ENCODE data around the gene C1orf198. TPM values are rescaled to one million over a fixed set of nuclear protein-coding genes. Genes with fewer than 3 reads are reported as not detected.

The C1orf198 gene
- total and polyA plus RNA-seq, 9 donors: 55.4 to 92.7 (median 65.8) TPM

DNA sequence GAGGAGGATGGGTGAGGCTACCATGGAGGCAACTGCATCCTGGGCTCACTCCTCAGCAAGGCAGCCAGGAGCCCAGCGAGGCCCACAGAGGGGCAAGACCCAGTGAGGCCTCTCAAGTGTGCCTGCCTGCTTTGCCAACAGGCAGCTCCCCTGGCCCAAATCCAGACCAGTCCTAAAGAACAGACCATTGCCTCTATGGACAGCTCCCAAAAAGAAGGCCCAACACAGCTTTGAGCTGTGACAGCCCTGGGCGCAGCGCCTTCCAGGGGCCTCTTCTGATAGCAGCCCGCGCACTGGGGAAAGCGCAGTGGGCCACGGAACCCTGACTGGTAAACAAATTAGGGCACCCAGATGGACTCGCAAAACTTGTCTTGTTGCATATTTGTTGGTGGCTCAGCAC, 25.5 kb downstream of the C1orf198 start:
- no peaks in the 10 kb centered on the region for H3K27me3 ChIP-seq (ENCODE audit: control insufficient read depth, insufficient read depth, low read length)
- no peak for DNase-seq
- H3K4me3 ChIP-seq (ENCODE audit: low read length): no peak overlapping the region
- WGBS (ENCODE audit: insufficient coverage): 100% methylated on average over 8 of the region's 8 CpGs
- H3K36me3 ChIP-seq (ENCODE audit: control insufficient read depth, insufficient read depth, low read length): peaks cover 45% of the 10 kb centered on the region
- no peak overlapping the region for H3K27ac ChIP-seq (ENCODE audit: low read length)
- H3K9me3 ChIP-seq (replicated peaks; ENCODE audit: control insufficient read depth, low read depth, low read length): no peaks in the 10 kb centered on the region
- H3K4me1 ChIP-seq (ENCODE audit: control insufficient read depth, insufficient read depth, low read length): peaks cover 10% of the 10 kb centered on the region

DNA sequence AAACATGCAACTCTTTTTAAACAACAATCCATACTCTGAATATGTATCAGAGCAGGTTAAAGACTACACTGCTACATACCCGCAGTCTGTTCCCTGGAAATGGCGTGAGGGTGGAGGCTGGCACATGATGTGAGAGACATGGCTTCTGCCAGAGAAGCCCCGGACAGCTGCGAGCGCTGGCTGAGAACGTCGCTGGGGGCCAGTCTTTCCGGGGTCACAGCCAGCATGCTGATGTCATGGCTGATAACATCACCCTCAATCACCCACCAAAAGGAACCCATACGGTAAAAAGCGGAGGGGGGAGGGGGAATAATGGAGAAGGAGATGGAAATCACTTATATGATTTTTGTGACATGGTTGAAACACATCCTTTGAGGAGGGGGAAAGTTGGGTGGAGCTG, 29.1 kb downstream of the C1orf198 start:
- Histone ChIP-seq H3K9me3 (replicated peaks; ENCODE audit: control insufficient read depth, low read depth, low read length) (no peaks in the 10 kb centered on the region), H3K4me1 (ENCODE audit: control insufficient read depth, insufficient read depth, low read length) (peaks cover 12% of the 10 kb centered on the region), H3K27ac (ENCODE audit: low read length) (no peak overlapping the region), H3K27me3 (ENCODE audit: control insufficient read depth, insufficient read depth, low read length) (no peaks in the 10 kb centered on the region), H3K36me3 (ENCODE audit: control insufficient read depth, insufficient read depth, low read length) (peaks cover 57% of the 10 kb centered on the region), H3K4me3 (ENCODE audit: low read length) (no peak overlapping the region)
- peak; percentile 57 for DNase-seq
- 90% methylated on average over 2 of the region's 10 CpGs for WGBS (ENCODE audit: insufficient coverage)

DNA sequence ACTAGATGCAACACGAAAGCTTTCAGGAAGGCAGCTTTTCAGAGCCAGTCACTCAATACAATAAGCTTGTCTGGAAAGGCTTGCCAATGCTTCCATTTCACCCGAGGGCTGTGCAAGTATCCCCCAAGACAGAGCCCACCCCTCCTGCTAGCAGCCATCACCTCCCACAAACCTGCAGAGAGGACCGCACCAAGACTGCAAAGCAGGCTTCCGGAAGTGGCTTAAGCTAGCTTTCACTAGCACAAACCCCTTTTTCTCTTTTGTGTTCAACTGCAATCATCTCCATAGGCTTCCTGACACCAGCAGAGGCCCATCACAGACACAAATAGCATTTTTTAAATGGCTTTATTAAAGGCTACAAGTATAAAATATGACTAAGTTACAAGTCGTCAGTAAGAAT, 31.5 kb downstream of the C1orf198 start:
- WGBS (ENCODE audit: insufficient coverage): 73% methylated on average over 3 of the region's 5 CpGs
- H3K27ac ChIP-seq (ENCODE audit: low read length): no peak overlapping the region
- H3K4me3 ChIP-seq (ENCODE audit: low read length): no peak overlapping the region
- no peaks in the 10 kb centered on the region for H3K27me3 ChIP-seq (ENCODE audit: control insufficient read depth, insufficient read depth, low read length)
- H3K36me3 ChIP-seq (ENCODE audit: control insufficient read depth, insufficient read depth, low read length): peaks cover 39% of the 10 kb centered on the region
- peaks cover 18% of the 10 kb centered on the region for H3K4me1 ChIP-seq (ENCODE audit: control insufficient read depth, insufficient read depth, low read length)
- DNase-seq: no peak
- no peaks in the 10 kb centered on the region for H3K9me3 ChIP-seq (replicated peaks; ENCODE audit: control insufficient read depth, low read depth, low read length)

DNA sequence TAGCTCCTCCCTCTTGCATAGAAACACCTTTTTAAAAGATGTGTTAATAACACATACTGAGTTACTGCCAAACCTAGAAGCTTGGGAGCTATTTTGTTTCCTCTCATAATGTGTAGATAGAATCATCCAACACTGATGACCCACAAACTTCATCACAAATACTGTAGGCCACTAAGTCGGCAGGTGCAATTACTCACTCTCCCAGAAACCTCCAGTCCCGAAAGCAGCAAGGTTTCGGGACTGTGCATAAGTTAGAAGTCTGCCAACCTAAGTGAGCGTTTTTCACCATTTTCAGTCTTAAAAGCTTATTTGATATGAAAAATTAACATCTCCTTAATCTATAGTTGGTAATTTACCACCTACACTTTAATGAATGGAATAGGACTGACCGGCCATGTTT, 32.0 kb downstream of the C1orf198 start:
- Histone ChIP-seq H3K27me3 (ENCODE audit: control insufficient read depth, insufficient read depth, low read length) (no peaks in the 10 kb centered on the region), H3K36me3 (ENCODE audit: control insufficient read depth, insufficient read depth, low read length) (peaks cover 34% of the 10 kb centered on the region), H3K4me1 (ENCODE audit: control insufficient read depth, insufficient read depth, low read length) (peaks cover 22% of the 10 kb centered on the region), H3K27ac (ENCODE audit: low read length) (no peak overlapping the region), H3K4me3 (ENCODE audit: low read length) (no peak overlapping the region), H3K9me3 (replicated peaks; ENCODE audit: control insufficient read depth, low read depth, low read length) (no peaks in the 10 kb centered on the region)
- DNase-seq: no peak
- WGBS (ENCODE audit: insufficient coverage): no CpG with 5 or more reads among the region's 5 CpGs

DNA sequence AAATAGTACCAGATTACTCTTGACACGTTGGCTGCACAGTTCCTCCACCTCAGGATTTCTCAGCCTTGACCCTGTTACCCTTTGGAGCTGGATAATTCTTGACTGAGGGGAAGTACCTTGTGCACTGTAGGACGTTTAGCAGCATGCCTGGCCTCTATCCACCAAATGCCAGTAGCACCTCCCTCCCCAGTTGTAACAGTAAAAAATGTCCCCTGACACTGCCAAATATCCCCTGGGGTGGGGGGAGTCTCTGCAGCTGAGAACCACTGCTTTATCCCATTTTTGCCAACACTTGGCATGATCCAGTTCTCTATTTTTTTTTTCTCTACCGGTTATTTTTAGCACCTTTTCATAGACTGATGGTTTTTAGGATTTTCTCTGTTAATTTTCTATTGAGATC, 34.0 kb downstream of the C1orf198 start:
- no CpG with 5 or more reads among the region's 3 CpGs for WGBS (ENCODE audit: insufficient coverage)

DNA sequence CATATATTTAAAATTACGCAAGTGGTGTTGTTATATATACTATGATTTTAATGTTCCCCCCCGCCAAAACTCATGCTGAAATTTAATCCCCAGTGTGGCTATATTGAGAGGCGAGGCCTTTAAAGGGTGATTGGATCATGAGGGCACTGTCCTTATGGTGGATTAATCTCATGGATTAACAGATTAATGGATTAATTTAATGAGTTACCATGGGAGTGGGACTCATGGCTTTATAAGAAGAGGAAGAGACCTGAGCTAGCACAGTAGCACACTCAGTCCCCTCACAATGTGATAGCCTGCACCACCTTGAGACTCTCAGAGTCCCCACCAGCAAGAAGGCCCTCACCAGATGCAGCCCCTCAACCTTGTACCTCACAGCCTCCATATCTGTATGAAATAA, 34.8 kb downstream of the C1orf198 start:
- DNase-seq: no peak
- Histone ChIP-seq H3K36me3 (ENCODE audit: control insufficient read depth, insufficient read depth, low read length) (peaks cover 21% of the 10 kb centered on the region), H3K27me3 (ENCODE audit: control insufficient read depth, insufficient read depth, low read length) (no peaks in the 10 kb centered on the region), H3K4me1 (ENCODE audit: control insufficient read depth, insufficient read depth, low read length) (peaks cover 17% of the 10 kb centered on the region), H3K27ac (ENCODE audit: low read length) (no peak overlapping the region), H3K4me3 (ENCODE audit: low read length) (no peak overlapping the region), H3K9me3 (replicated peaks; ENCODE audit: control insufficient read depth, low read depth, low read length) (no peaks in the 10 kb centered on the region)
- WGBS (ENCODE audit: insufficient coverage): 90% methylated on average over 1 of the region's 3 CpGs

More for the DNA sequence above, 34.0 kb downstream of the C1orf198 start:
- no peak for DNase-seq
- Histone ChIP-seq H3K27ac (ENCODE audit: low read length) (no peak overlapping the region), H3K4me1 (ENCODE audit: control insufficient read depth, insufficient read depth, low read length) (peaks cover 22% of the 10 kb centered on the region), H3K27me3 (ENCODE audit: control insufficient read depth, insufficient read depth, low read length) (no peaks in the 10 kb centered on the region), H3K36me3 (ENCODE audit: control insufficient read depth, insufficient read depth, low read length) (peaks cover 25% of the 10 kb centered on the region), H3K4me3 (ENCODE audit: low read length) (no peak overlapping the region), H3K9me3 (replicated peaks; ENCODE audit: control insufficient read depth, low read depth, low read length) (no peaks in the 10 kb centered on the region)

DNA sequence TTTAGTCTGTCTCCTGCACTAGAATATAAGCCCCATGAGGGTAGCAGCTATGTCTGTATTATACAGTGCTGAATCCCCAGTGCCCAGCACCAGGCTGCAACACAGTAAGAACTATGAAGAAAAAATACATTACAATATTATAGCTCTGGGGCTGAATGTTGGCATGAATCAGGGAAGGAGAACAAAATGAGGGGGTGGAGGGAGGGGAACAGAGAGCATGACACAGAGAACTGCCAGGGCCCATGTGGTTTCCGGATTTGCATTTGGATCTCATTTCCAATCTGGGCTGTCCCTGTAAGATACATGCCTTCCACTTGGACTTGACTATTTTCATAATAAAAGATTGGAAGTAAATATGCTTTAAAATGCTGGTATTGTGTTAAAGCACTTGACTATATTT, 35.8 kb downstream of the C1orf198 start:
- peaks cover 12% of the 10 kb centered on the region for H3K36me3 ChIP-seq (ENCODE audit: control insufficient read depth, insufficient read depth, low read length)
- no peak overlapping the region for H3K27ac ChIP-seq (ENCODE audit: low read length)
- H3K4me1 ChIP-seq (ENCODE audit: control insufficient read depth, insufficient read depth, low read length): peaks cover 26% of the 10 kb centered on the region
- no CpG with 5 or more reads among the region's 1 CpG for WGBS (ENCODE audit: insufficient coverage)
- H3K27me3 ChIP-seq (ENCODE audit: control insufficient read depth, insufficient read depth, low read length): no peaks in the 10 kb centered on the region
- H3K4me3 ChIP-seq (ENCODE audit: low read length): no peak overlapping the region
- H3K9me3 ChIP-seq (replicated peaks; ENCODE audit: control insufficient read depth, low read depth, low read length): no peaks in the 10 kb centered on the region
- no peak for DNase-seq

DNA sequence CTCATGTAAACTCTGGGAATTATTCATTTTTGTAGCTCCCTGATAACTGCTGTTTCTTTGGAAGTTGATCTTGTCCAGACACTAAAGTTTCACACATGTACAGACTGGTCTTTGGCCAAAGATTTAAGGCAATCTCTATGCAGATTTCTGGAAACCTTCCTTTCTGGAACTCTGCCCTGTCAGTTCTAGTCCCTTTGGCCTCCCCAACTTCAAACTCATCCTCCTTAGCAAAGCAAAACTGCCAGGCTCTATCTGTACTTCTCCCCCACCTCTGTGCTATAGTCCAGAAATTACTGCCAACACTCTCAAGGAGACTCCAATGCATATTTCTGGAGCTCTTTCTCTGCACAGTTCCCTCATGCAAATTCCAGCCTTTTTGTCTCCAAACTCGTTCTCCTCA, 36.5 kb downstream of the C1orf198 start:
- Histone ChIP-seq H3K27ac (ENCODE audit: low read length) (peak overlapping the region; percentile 55), H3K36me3 (ENCODE audit: control insufficient read depth, insufficient read depth, low read length) (peaks cover 5% of the 10 kb centered on the region), H3K9me3 (replicated peaks; ENCODE audit: control insufficient read depth, low read depth, low read length) (no peaks in the 10 kb centered on the region), H3K27me3 (ENCODE audit: control insufficient read depth, insufficient read depth, low read length) (no peaks in the 10 kb centered on the region), H3K4me1 (ENCODE audit: control insufficient read depth, insufficient read depth, low read length) (peaks cover 33% of the 10 kb centered on the region), H3K4me3 (ENCODE audit: low read length) (no peak overlapping the region)
- WGBS (ENCODE audit: insufficient coverage): 9% methylated on average over 1 of the region's 1 CpG
- peak; percentile 87 for DNase-seq

DNA sequence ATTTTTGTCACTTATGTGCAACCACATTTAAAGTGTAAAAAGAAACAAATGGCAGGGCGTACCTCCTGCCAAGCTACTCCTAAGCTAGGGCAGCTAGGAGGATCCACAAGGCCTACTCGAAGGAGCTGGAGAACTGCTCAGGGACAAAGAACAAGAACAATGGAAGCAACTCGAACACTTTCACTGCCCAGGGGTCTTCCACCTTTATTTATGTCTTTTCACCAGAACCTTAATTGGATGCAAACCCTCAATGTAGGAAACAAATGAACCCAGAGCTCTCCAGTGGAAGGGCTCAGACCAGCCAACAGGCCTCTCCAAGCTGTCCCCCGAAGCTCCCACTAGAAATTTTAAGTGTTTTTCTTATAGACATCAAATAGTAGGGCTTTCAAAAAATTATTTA, 39.9 kb downstream of the C1orf198 start:
- no peak for DNase-seq
- no peaks in the 10 kb centered on the region for H3K36me3 ChIP-seq (ENCODE audit: control insufficient read depth, insufficient read depth, low read length)
- peaks cover 64% of the 10 kb centered on the region for H3K4me1 ChIP-seq (ENCODE audit: control insufficient read depth, insufficient read depth, low read length)
- 70% methylated on average over 3 of the region's 4 CpGs for WGBS (ENCODE audit: insufficient coverage)
- H3K27me3 ChIP-seq (ENCODE audit: control insufficient read depth, insufficient read depth, low read length): no peaks in the 10 kb centered on the region
- peak overlapping the region; percentile 82 for H3K27ac ChIP-seq (ENCODE audit: low read length)
- H3K4me3 ChIP-seq (ENCODE audit: low read length): no peak overlapping the region
- H3K9me3 ChIP-seq (replicated peaks; ENCODE audit: control insufficient read depth, low read depth, low read length): no peaks in the 10 kb centered on the region

DNA sequence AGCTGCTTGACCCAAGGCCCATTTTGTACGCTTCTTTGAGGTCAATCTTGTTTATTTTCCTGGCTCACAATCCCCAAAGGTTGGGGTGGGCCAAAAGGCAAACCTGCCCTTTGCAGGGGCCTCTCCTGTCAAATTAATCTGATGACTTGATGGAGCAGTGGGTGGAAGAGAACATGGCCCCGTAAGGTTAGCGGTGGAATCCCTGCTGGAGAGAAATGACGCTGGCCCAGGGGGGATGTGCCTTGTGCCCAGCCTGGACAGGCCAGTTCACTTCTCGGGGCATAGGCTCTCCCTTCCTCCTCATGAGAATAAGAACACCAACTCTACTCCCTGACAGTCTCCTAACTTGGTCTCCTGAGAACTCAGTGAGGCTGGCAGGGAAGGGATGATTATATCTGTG, 40.5 kb downstream of the C1orf198 start:
- Histone ChIP-seq H3K27me3 (ENCODE audit: control insufficient read depth, insufficient read depth, low read length) (no peaks in the 10 kb centered on the region), H3K4me3 (ENCODE audit: low read length) (no peak overlapping the region), H3K4me1 (ENCODE audit: control insufficient read depth, insufficient read depth, low read length) (peaks cover 70% of the 10 kb centered on the region), H3K27ac (ENCODE audit: low read length) (peak overlapping the region; percentile 82), H3K9me3 (replicated peaks; ENCODE audit: control insufficient read depth, low read depth, low read length) (no peaks in the 10 kb centered on the region), H3K36me3 (ENCODE audit: control insufficient read depth, insufficient read depth, low read length) (no peaks in the 10 kb centered on the region)
- WGBS (ENCODE audit: insufficient coverage): 65% methylated on average over 2 of the region's 5 CpGs
- no peak for DNase-seq

DNA sequence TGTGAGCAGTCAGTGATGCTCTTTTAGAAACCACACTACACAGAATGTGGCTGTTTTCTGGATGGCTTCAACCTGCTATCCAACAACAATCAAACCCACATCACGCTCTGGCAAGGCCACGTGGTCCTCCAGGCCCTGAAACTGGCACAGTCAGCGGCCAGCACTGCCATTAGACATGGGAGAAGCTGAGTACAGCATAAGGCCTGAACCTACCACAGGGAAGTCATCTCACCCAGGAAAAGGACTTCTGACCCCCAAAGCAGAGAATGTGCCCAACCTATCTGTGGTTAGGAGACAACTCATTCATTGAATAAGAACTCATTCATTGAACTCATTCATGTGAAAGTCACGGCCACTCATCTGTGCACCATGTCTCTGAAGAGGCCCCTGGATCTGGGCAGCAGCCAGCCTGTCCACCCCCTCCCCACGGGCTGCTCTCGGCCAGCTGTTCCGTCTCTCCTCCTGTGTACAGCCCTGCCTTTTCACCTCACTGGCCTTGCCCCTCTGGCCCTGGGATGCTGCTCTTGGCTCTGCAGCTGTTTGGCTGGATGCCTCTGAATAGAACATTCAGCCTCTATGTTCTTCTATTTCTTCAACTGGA, 41.1 kb downstream of the C1orf198 start:
- Histone ChIP-seq H3K4me3 (ENCODE audit: low read length) (no peak overlapping the region), H3K27me3 (ENCODE audit: control insufficient read depth, insufficient read depth, low read length) (no peaks in the 10 kb centered on the region), H3K9me3 (replicated peaks; ENCODE audit: control insufficient read depth, low read depth, low read length) (no peaks in the 10 kb centered on the region), H3K36me3 (ENCODE audit: control insufficient read depth, insufficient read depth, low read length) (no peaks in the 10 kb centered on the region), H3K27ac (ENCODE audit: low read length) (peak overlapping the region; percentile 82), H3K4me1 (ENCODE audit: control insufficient read depth, insufficient read depth, low read length) (peaks cover 74% of the 10 kb centered on the region)
- peak; percentile 92 for DNase-seq
- 46% methylated on average over 5 of the region's 7 CpGs for WGBS (ENCODE audit: insufficient coverage)

Data from muscle of leg (tissue), 11 donors.